Endothelial cell of umbilical vein (primary cell): ENCODE data around the gene ANKMY1. TPM values are rescaled to one million over a fixed set of nuclear protein-coding genes. Genes with fewer than 3 reads are reported as not detected.

Experiments used
- BruUV-seq: library from RNA; stranded (reverse); fragments of 400-500 nt; replicated peaks from 2 replicates; lab custom pipeline; 2021; lab: Mats Ljungman, UMichigan
- CTCF ChIA-PET: fragments of 300-600, 350-600 bp; sonication (Branson Sonifier 250); formaldehyde crosslinking; loops from one replicate; lab custom pipeline; 2021; ENCODE audit warnings: antibody characterized with exemption, inconsistent platforms; lab: Charles Lee
- POLR2A ChIA-PET: fragments of 300-600, 350-600 bp; sonication (Branson Sonifier 250); formaldehyde crosslinking; loops from one replicate; lab custom pipeline; 2021; ENCODE audit warnings: antibody characterized with exemption, inconsistent platforms; lab: Charles Lee
- DNase-seq: peaks from one replicate; pipeline ENCODE4 v3.0.0-alpha.2; 2011; ENCODE audit warnings: low read depth, low spot score
- FAIRE-seq: peaks from 2 replicates; lab custom pipeline; 2011; peaks lifted over from hg19 to GRCh38; lab: Jason Lieb, UNC
- H2AFZ ChIP-seq: 2 replicates; pipeline ENCODE4 v1.6.0; 2012; ENCODE audit warnings: low read depth, low read length, control low read depth, inconsistent platforms
- H3K27ac ChIP-seq: 2 replicates; pipeline ENCODE4 v1.5.1; 2011; ENCODE audit warnings: low read depth, mild to moderate bottlenecking, control low read depth, low read length, moderate library complexity; ENCODE audit not compliant: insufficient read depth
- H3K27me3 ChIP-seq, 2 experiments: 2 replicates each; pipeline versions ENCODE4 v1.6.0 to v1.6.1; 2011; ENCODE audit warnings: low read length in 2 of 2, mixed read lengths in 1 of 2; ENCODE audit not compliant: control insufficient read depth in 2 of 2, insufficient read depth in 2 of 2
- H3K36me3 ChIP-seq, 2 experiments: 2 replicates in 1 of 2; 3 replicates in 1 of 2; pipeline ENCODE4 v1.5.1; 2011; ENCODE audit warnings: low read length in 2 of 2, mild to moderate bottlenecking in 1 of 2, moderate library complexity in 1 of 2; ENCODE audit not compliant: control insufficient read depth in 2 of 2, insufficient read depth in 2 of 2; ENCODE audit errors: extremely low read depth in 1 of 2
- H3K4me1 ChIP-seq: 3 replicates; pipeline ENCODE4 v1.5.1; 2011; ENCODE audit warnings: mild to moderate bottlenecking, low read length; ENCODE audit not compliant: control insufficient read depth, insufficient read depth; ENCODE audit errors: extremely low read depth
- H3K4me2 ChIP-seq: 2 replicates; pipeline ENCODE4 v1.6.1; 2011; ENCODE audit warnings: low read length, control low read depth, mixed read lengths; ENCODE audit not compliant: insufficient read depth
- H3K4me3 ChIP-seq, 3 experiments: fragments of 200-600 bp in 1 of 3; sonication (generic), shearing (Covaris generic) in 1 of 3; replicated peaks in 1 of 3; 2 replicates each; pipeline ENCODE4 v1.5.1; 2011 to 2016; ENCODE audit warnings: control low read depth in 3 of 3, low read length in 3 of 3, mild to moderate bottlenecking in 2 of 3, inconsistent platforms in 1 of 3, low read depth in 1 of 3, moderate library complexity in 1 of 3; ENCODE audit not compliant: insufficient read depth in 1 of 3
- H3K79me2 ChIP-seq: 2 replicates; pipeline ENCODE4 v1.6.0; 2012; ENCODE audit warnings: low read length, inconsistent platforms; ENCODE audit not compliant: control insufficient read depth, insufficient read depth
- H3K9ac ChIP-seq: replicated peaks from 2 replicates; pipeline ENCODE3; 2011; ENCODE audit warnings: low read length, control low read depth; ENCODE audit not compliant: insufficient read depth; ENCODE audit errors: extremely low read depth
- H3K9me1 ChIP-seq: replicated peaks from 3 replicates; pipeline ENCODE4 v1.6.0; 2011; ENCODE audit warnings: mild to moderate bottlenecking, low read length; ENCODE audit not compliant: control insufficient read depth, insufficient read depth; ENCODE audit errors: extremely low read depth
- H3K9me3 ChIP-seq: replicated peaks from 2 replicates; pipeline ENCODE4 v1.5.1; 2012; ENCODE audit warnings: low read length, inconsistent platforms; ENCODE audit not compliant: control insufficient read depth, insufficient read depth
- H4K20me1 ChIP-seq: replicated peaks from 2 replicates; pipeline ENCODE3; 2011; ENCODE audit warnings: mild to moderate bottlenecking, low read length; ENCODE audit not compliant: control insufficient read depth, insufficient read depth; ENCODE audit errors: extremely low read depth
- CTCF ChIP-seq, 2 donors: IDR thresholded peaks; 1 replicate in 1 of 2; 2 replicates in 1 of 2; pipeline ENCODE4 v1.5.1; 2011; ENCODE audit warnings: low read length in 2 of 2, mild to moderate bottlenecking in 2 of 2, moderate library complexity in 2 of 2, control low read depth in 1 of 2, inconsistent platforms in 1 of 2, low read depth in 1 of 2; ENCODE audit not compliant: insufficient read depth in 1 of 2; ENCODE audit errors: extremely low read depth in 1 of 2
- EZH2 ChIP-seq: IDR thresholded peaks from 2 replicates; pipeline ENCODE4 v1.6.1; 2012; ENCODE audit warnings: borderline replicate concordance, low read depth, mild to moderate bottlenecking, moderate library complexity, low read length, inconsistent platforms; ENCODE audit not compliant: severe bottlenecking
- FOS ChIP-seq: IDR thresholded peaks from 2 replicates; pipeline ENCODE4 v1.6.1; 2011; ENCODE audit warnings: mild to moderate bottlenecking, low read length, moderate library complexity, borderline replicate concordance; ENCODE audit not compliant: insufficient read depth
- GATA2 ChIP-seq: IDR thresholded peaks from 2 replicates; pipeline ENCODE4 v1.7.0; 2011; ENCODE audit warnings: low read depth, mild to moderate bottlenecking, moderate library complexity, mixed read lengths, low read length; ENCODE audit not compliant: insufficient read length, insufficient read depth
- JUN ChIP-seq: IDR thresholded peaks from 2 replicates; pipeline ENCODE4 v1.6.1; 2011; ENCODE audit warnings: borderline replicate concordance, low read depth; ENCODE audit not compliant: insufficient read length, insufficient read depth
- MAX ChIP-seq: IDR thresholded peaks from 2 replicates; pipeline ENCODE4 v1.6.1; 2011; ENCODE audit not compliant: insufficient read depth, insufficient read length
- MYC ChIP-seq: IDR thresholded peaks from one replicate; pipeline ENCODE4 v1.6.1; 2011; ENCODE audit warnings: mild to moderate bottlenecking, low read depth, low read length
- POLR2A ChIP-seq: IDR thresholded peaks from 2 replicates; pipeline ENCODE4 v1.6.1; 2012; ENCODE audit warnings: low read depth, mild to moderate bottlenecking, control low read depth, low read length
- POLR2AphosphoS5 ChIP-seq: IDR thresholded peaks from 2 replicates; pipeline ENCODE4 v1.6.1; 2012; ENCODE audit warnings: low read depth, mild to moderate bottlenecking, control low read depth, low read length, moderate library complexity; ENCODE audit not compliant: insufficient read depth
- dilution Hi-C: fragments of 300-500 bp; cut with MboI; formaldehyde crosslinking; loops from one replicate; pipeline ENCODE4 v1.15.0; 2019; ENCODE audit warnings: low sequenced_read_pairs; ENCODE audit not compliant: extremely low pct_ligation_motif_present
- intact Hi-C: fragments of 100-400 bp; cut with micrococcal nuclease; formaldehyde crosslinking; loops from one replicate; pipeline ENCODE4 v1.10.0; 2022
- polyA plus RNA-seq, 4 experiments: library from polyadenylated mRNA; depleted of rRNA in 3 of 4; stranded (reverse) in 3 of 4; unstranded in 1 of 4; fragments of >200 nt; gene quantifications; 2 replicates each; pipeline versions ENCODE4 v1.2.1 to v1.2.3, GENCODE V29; 2011 to 2012; ENCODE audit warnings: missing spikeins in 1 of 4
- total RNA-seq: library from RNA; stranded (reverse); gene quantifications from 2 replicates; pipeline ENCODE4 v1.2.3, GENCODE V29; 2021

ANKMY1 gene
- total and polyA plus RNA-seq, 2 donors (not counting 3 experiments of a cell fraction or from before 2014, with no cell fraction given), result 9.0 to 16.0 TPM

DNA sequence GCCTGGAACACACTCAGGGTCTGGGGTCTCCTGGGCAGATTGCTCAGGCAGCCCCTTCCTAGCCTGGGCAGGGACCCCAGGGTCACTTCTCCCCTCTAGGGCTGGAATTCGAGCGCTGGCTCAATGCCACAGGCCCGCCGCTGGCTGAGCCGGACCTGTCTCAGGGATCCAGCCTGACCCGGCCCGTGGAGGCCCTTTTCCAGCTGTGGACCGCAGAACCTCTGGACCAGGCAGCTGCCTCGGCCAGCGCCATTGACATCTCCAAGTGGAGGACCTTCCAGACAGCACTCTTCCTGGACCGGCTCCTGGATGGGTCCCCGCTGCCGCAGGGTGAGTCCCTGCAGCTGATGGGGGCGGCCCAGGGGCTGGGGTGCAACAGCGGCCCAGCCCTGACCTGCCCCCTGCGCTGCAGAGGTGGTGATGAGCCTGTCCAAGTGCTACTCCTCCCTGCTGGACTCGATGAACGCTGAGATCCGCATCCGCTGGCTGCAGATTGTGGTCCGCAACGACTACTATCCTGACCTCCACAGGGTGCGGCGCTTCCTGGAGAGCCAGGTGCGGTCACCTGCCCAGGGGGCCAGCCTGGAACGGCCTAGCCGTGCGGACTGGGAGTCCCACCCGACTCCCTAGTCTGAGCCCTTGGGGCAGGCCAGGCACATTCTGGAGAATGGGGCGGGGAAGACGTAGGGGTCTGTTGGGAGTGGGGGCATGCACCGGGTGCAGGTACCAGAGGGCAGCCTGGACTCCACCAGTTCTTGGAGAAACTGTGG, 18.8 kb upstream of the ANKMY1 start:
- TF ChIP-seq CTCF (IDR thresholded peaks at IDR 0.05; ENCODE audit: extremely low read depth in 1 of 2, insufficient read depth in 1 of 2, low read depth in 1 of 2, low read length in 2 of 2) (no peak), POLR2AphosphoS5 (no peak), FOS (no peak), JUN (no peak), MAX (no peak), GATA2 (no peak), POLR2A (no peak), MYC (no peak), EZH2 (no peak)
- ChIA-PET POLR2A (no interaction called here), CTCF (no interaction called here)
- H3K9ac ChIP-seq, result no peak overlapping the region
- intact Hi-C loops, result no loop called here
- no peak for DNase-seq
- no peaks in the 10 kb centered on the region for H3K4me1 ChIP-seq
- H3K9me3 ChIP-seq, result no peaks in the 10 kb centered on the region
- no peaks in the 10 kb centered on the region for H3K27me3 ChIP-seq
- no TSS peak for BruUV-seq
- no peak overlapping the region for H3K4me3 ChIP-seq
- H4K20me1 ChIP-seq, result no peaks in the 10 kb centered on the region
- FAIRE-seq, result no peak
- no peak overlapping the region for H2AFZ ChIP-seq
- H3K36me3 ChIP-seq, result peaks cover 0 to 30% of the 10 kb centered on the region in 2 experiments
- H3K4me2 ChIP-seq, result no peak overlapping the region
- peaks cover 2% of the 10 kb centered on the region for H3K79me2 ChIP-seq
- H3K9me1 ChIP-seq, result no peaks in the 10 kb centered on the region
- dilution Hi-C loops, result no loop called here
- H3K27ac ChIP-seq, result no peak overlapping the region
